Chondrocyte (in vitro differentiated cells): ENCODE measurements around the gene PIMREG. TPM values are rescaled to one million over a fixed set of nuclear protein-coding genes. Genes with fewer than 3 reads are reported as not detected.
A peak's percentile ranks its signal among the peaks of the same experiment; 100 is the strongest.

Experiments
- DNase-seq: peaks from one replicate; pipeline ENCODE4 v3.0.0; 2021; ENCODE audit warnings: mixed read lengths, low spot score
- H3K27ac Mint-ChIP-seq: one replicate; pipeline ENCODE4 v1.8.0; 2021; ENCODE audit warnings: mild to moderate bottlenecking, moderate library complexity, mixed read lengths; ENCODE audit not compliant: unreplicated experiment
- H3K27me3 Mint-ChIP-seq: 2 replicates; pipeline ENCODE4 v1.8.0; 2021; ENCODE audit warnings: low read depth, mixed read lengths
- H3K36me3 Mint-ChIP-seq: 2 replicates; pipeline ENCODE4 v1.8.0; 2021; ENCODE audit warnings: low read depth, mixed read lengths
- H3K4me1 Mint-ChIP-seq: 2 replicates; pipeline ENCODE4 v1.8.0; 2021; ENCODE audit warnings: low read depth, mild to moderate bottlenecking, mixed read lengths
- H3K4me3 Mint-ChIP-seq: one replicate; pipeline ENCODE4 v1.8.0; 2021; ENCODE audit warnings: mild to moderate bottlenecking, moderate library complexity, mixed read lengths; ENCODE audit not compliant: unreplicated experiment
- H3K9me3 Mint-ChIP-seq: 2 replicates; pipeline ENCODE4 v1.8.0; 2021; ENCODE audit warnings: low read depth, mixed read lengths
- CTCF ChIP-seq: fragments of 200-600 bp; sonication (generic); IDR thresholded peaks from 2 replicates; pipeline ENCODE4 v1.5.0; 2021; ENCODE audit warnings: antibody characterized with exemption, mild to moderate bottlenecking, moderate library complexity
- total RNA-seq: library from RNA; stranded (reverse); gene quantifications from 3 replicates; pipeline ENCODE4 v1.2.1, GENCODE V29; 2021

Gene PIMREG
- total RNA-seq, 1 donor from 2014 or later = 7.0 TPM

- Mint-ChIP-seq H3K4me1 (no peaks in the 10 kb centered on the region), H3K4me3 (no peak overlapping the region), H3K36me3 (no peaks in the 10 kb centered on the region), H3K9me3 (no peaks in the 10 kb centered on the region), H3K27me3 (peaks cover 48% of the 10 kb centered on the region), H3K27ac (no peak overlapping the region)
- peak; percentile 77 for TF ChIP-seq CTCF
- no peak for DNase-seq
Observed at GRCh38 chr17:6413065-6413464, 31.2 kb upstream of the PIMREG start.

GRCh38 chr17:6415616-6416015 lies 28.6 kb upstream of the PIMREG start:
- Mint-ChIP-seq H3K27ac (no peak overlapping the region), H3K4me1 (no peaks in the 10 kb centered on the region), H3K27me3 (peaks cover 44% of the 10 kb centered on the region), H3K36me3 (no peaks in the 10 kb centered on the region), H3K9me3 (no peaks in the 10 kb centered on the region), H3K4me3 (no peak overlapping the region)
- no peak for DNase-seq
- no peak for TF ChIP-seq CTCF

- no peaks in the 10 kb centered on the region for H3K4me1 Mint-ChIP-seq
- no peak overlapping the region for H3K27ac Mint-ChIP-seq
- H3K27me3 Mint-ChIP-seq = peaks cover 36% of the 10 kb centered on the region
- no peaks in the 10 kb centered on the region for H3K9me3 Mint-ChIP-seq
- H3K36me3 Mint-ChIP-seq = no peaks in the 10 kb centered on the region
- DNase-seq = no peak
- TF ChIP-seq CTCF = peak; percentile 64
- no peak overlapping the region for H3K4me3 Mint-ChIP-seq
Observed at GRCh38 chr17:6420173-6420641, 24.0 kb upstream of the PIMREG start.

- peak; percentile 95 for TF ChIP-seq CTCF
- Mint-ChIP-seq H3K4me3 (no peak overlapping the region), H3K27me3 (peaks cover 27% of the 10 kb centered on the region), H3K9me3 (no peaks in the 10 kb centered on the region), H3K27ac (no peak overlapping the region), H3K4me1 (no peaks in the 10 kb centered on the region), H3K36me3 (no peaks in the 10 kb centered on the region)
- DNase-seq = no peak
Observed at GRCh38 chr17:6421700-6422604, 22.3 kb upstream of the PIMREG start.

- Mint-ChIP-seq H3K9me3 (no peaks in the 10 kb centered on the region), H3K27ac (no peak overlapping the region), H3K4me3 (no peak overlapping the region), H3K4me1 (peaks cover 3% of the 10 kb centered on the region), H3K36me3 (no peaks in the 10 kb centered on the region), H3K27me3 (peaks cover 20% of the 10 kb centered on the region)
- DNase-seq = no peak
- no peak for TF ChIP-seq CTCF
Observed at GRCh38 chr17:6422654-6423241, 21.5 kb upstream of the PIMREG start.
